ENCODE measurements around the gene SFXN5. TPM values are rescaled to one million over a fixed set of nuclear protein-coding genes. Genes with fewer than 3 reads are reported as not detected.

SFXN5 gene
- total RNA-seq, 2 donors from 2014 or later, result 27.3 to 32.4 TPM

DNA sequence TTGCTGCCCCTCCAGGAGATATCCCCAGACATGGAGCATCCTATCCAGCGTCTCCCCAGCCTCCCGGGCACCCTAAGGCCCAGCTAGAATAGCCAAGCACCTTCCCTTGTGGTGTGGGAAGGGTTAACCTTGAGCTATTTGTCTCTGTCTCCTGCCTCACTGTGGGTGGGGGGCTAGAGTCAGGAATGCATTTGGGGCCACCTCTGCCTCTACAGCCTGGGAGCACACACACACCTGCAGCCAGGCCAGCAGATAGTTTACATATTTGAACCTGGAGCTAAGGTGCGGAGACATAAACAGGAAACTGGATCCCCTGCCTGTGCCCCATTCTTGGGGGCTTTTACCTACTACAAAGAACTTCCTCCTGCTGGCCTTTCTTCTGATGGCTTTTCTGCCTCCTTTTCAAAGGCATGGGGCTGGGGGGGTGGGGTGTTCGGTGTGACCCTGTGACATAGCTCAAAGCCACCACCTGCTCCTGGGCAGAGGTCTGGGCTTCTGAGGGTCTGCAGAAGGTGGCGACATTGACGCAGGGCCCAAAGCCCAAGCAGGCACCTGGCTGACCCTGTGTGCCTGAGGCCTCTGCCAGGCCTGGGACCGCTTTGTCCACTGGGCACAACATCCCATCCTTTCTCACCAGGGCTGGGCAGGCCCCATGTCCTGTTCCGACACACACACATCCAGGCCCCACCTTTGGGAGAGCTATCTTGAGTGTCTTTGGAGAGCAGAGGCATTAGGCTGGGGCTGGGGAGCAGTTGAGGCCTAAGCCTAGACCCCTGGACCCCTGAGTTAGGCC lies 120.0 kb downstream of the SFXN5 start:
- DNase-seq (ENCODE audit: low spot score) (no peak), ATAC-seq (no peak)
- Mint-ChIP-seq H3K27me3 (no peaks in the 10 kb centered on the region), H3K27ac (no peak overlapping the region), H3K36me3 (no peaks in the 10 kb centered on the region), H3K4me1 (ENCODE audit: low read depth in 2 of 2) (peaks cover 18 to 24% of the 10 kb centered on the region in 2 donors), H3K4me3 (no peak overlapping the region), H3K9me3 (no peaks in the 10 kb centered on the region)

DNA sequence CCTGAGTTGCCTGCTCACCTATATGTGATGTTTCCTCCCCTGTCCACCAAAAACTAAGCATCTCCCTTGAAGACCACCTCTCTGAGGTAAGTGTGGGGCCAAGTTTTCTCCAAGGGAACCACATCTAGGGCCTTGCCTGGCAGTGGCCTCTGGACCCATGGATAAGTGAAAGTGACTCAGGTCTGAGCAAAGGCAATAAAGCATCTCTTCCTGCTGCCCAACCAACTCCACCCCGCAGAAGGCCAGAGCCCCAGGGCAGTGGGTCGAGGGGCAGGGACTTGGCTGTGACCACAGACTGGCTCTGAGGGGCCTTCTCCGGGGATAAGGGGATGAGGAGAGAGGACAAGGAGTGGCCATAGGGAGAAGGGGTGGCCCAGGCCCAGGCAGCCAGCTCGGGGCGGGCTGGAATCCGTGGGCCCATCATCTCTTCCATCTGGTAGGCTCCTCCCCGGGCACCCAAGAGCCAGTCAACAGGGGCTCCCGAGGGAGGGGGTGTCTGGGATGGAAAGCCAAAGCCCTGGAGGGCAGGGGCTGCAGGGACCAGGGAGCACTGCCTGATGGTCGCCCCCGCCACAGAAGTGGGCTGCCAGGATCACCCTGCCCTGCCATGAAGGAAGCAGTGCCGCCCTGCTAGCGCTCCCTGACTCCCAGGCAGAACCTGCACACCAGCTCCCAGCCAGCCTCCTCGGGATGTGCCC lies 120.8 kb downstream of the SFXN5 start:
- ATAC-seq (no peak), DNase-seq (ENCODE audit: low spot score) (no peak)
- Mint-ChIP-seq H3K36me3 (no peaks in the 10 kb centered on the region), H3K9me3 (no peaks in the 10 kb centered on the region), H3K27me3 (no peaks in the 10 kb centered on the region), H3K4me1 (ENCODE audit: low read depth in 2 of 2) (peaks cover 18 to 24% of the 10 kb centered on the region in 2 donors), H3K27ac (no peak overlapping the region), H3K4me3 (no peak overlapping the region)

DNA sequence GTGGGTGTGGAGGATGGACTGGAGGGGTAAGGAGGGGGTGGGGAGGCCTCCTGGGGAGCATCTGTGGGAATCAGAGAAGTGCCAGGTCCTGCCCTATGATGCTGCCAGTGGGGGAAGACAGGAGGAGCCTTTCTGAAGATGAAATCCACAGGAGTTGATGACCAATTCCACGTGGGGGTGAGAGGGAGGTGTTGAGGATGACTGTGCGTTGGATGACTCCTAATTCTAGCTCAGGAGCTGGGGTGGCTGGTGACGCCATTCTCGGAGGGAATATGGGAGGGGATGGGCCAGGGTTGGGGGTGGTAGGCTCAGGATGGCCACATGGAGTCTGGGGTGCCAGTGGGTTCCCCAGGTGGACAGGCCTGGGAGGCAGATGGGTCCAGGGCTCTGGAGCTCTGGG lies 121.9 kb downstream of the SFXN5 start:
- no peak overlapping the region for H3K27ac Mint-ChIP-seq
- no peak for ATAC-seq
- DNase-seq (ENCODE audit: low spot score), result no peak
- H3K27me3 Mint-ChIP-seq, result no peaks in the 10 kb centered on the region
- H3K4me1 Mint-ChIP-seq (ENCODE audit: low read depth in 2 of 2), result peaks cover 13 to 18% of the 10 kb centered on the region in 2 donors
- H3K4me3 Mint-ChIP-seq, result no peak overlapping the region
- no peaks in the 10 kb centered on the region for H3K9me3 Mint-ChIP-seq
- H3K36me3 Mint-ChIP-seq, result no peaks in the 10 kb centered on the region

DNA sequence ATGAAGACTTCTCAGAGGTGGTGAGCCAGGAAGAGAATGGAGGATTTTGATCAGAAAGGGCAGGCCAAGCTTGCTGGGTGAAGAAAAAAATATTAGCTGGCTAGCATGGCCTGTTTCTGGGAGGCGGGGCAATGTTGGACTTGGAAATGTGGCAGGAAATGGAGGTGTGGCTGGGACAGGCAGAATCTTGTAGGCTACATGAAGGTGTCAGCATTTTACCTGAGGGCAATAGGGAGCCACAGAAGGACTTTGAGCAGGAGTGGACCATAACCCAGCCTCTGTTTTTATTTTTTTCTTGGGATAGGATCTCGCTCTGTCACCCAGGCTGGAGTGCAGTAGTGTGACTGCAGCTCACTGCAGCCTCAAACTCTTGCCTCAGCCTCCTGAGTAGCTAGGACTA lies 122.5 kb downstream of the SFXN5 start:
- H3K9me3 Mint-ChIP-seq, result no peaks in the 10 kb centered on the region
- no peaks in the 10 kb centered on the region for H3K27me3 Mint-ChIP-seq
- no peak overlapping the region for H3K4me3 Mint-ChIP-seq
- DNase-seq (ENCODE audit: low spot score) (no peak), ATAC-seq (no peak)
- no peak overlapping the region for H3K27ac Mint-ChIP-seq
- peaks cover 12% of the 10 kb centered on the region in 2 donors for H3K4me1 Mint-ChIP-seq (ENCODE audit: low read depth in 2 of 2)
- H3K36me3 Mint-ChIP-seq, result no peaks in the 10 kb centered on the region

DNA sequence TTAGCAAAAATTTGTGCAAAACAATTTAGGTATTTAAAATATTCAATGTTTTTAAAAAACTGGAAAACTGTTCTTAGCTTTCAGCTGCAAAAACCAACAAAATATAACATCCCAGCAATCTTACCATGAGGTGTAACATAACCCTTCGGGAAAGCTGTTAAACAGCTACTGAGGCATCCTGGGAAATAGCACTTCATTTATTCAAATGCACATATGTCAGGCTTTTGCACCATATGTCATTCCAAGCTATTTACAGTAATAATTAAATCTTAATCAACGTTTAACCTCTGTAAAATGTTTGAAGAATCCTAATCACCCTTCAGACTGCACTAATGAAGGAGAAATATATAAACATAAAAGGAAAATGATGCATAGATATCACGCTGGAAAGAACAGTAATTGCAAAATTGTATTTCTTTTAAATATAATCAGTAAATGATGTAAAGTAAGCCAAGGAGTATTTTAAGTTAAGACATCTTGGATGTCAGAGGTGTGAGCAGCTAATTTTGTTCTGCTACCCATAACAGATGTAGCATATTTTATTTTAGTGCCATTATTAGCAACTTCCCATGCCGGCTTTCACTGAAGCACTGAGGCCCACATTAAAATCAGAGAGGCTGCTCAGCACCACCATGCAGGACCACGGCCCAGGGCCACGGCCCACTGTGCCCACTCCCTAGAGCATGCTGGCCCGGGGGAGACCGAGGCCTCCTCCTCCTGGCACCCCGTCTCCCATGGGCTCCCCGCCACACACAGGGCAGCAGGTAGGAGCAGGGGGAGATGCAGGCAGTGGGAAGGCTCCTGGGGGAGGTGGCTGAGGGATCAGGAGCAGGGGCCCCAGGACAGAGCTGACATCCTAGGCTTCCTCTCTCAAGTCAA lies 123.3 kb downstream of the SFXN5 start:
- H3K27ac Mint-ChIP-seq, result no peak overlapping the region
- H3K4me1 Mint-ChIP-seq (ENCODE audit: low read depth in 2 of 2), result peaks cover 3 to 4% of the 10 kb centered on the region in 2 donors
- H3K4me3 Mint-ChIP-seq, result no peak overlapping the region
- no peaks in the 10 kb centered on the region for H3K36me3 Mint-ChIP-seq
- H3K9me3 Mint-ChIP-seq, result no peaks in the 10 kb centered on the region
- no peak for ATAC-seq
- no peak for DNase-seq (ENCODE audit: low spot score)
- no peaks in the 10 kb centered on the region for H3K27me3 Mint-ChIP-seq

DNA sequence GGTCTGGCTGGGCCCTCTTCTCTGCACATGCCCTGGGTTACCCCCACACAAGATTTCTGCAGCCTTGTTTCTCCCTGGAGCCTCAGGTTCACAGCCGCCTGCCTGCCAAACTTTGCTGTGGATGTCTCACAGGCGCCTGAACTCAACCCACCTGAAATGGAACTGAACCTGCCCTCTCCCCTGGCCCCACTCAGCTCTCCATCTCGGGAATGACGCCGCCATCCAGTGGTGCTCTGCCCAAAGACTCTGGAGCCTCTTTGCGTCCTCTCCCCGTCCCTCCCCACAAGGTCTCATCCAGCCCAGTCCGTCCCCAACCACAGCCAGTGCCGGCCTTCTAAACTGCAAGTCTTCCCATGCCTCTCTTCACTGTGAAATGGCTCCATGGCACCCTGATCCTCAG lies 125.0 kb downstream of the SFXN5 start:
- DNase-seq (ENCODE audit: low spot score) (no peak), ATAC-seq (no peak)
- Mint-ChIP-seq H3K27ac (no peak overlapping the region), H3K4me3 (no peak overlapping the region), H3K36me3 (no peaks in the 10 kb centered on the region), H3K4me1 (ENCODE audit: low read depth in 2 of 2) (peaks cover 0 to 2% of the 10 kb centered on the region in 2 donors), H3K9me3 (no peaks in the 10 kb centered on the region), H3K27me3 (no peaks in the 10 kb centered on the region)

DNA sequence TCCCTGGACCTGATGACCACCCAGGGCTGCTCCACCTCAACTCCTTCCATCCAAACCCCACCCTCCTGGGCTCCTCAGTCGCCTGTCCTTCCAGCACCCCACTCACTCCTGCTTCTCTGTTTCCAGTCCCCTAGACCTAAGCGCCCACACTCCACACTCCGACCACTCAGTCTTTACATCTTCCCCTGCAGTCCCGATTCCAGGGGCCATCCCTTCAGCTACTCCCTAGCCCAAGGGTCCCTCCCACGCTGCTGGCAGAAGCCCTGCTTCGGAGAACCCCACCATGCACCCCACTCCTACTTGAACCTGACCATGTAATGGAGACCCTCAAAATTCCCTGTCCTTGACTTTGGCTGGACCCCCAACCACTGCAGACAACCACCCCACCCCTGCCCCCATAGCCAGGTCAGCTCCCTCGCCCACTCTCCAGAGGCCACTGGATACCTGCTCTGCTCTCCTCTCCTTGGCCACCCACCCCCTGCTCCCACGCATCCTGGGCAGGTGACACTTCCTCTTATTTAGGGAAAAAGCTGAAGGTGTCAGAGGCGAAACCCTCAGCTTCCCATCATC lies 126.0 kb downstream of the SFXN5 start:
- ATAC-seq (no peak), DNase-seq (ENCODE audit: low spot score) (no peak)
- H3K27ac Mint-ChIP-seq, result no peak overlapping the region
- no peaks in the 10 kb centered on the region for H3K9me3 Mint-ChIP-seq
- no peaks in the 10 kb centered on the region for H3K27me3 Mint-ChIP-seq
- no peaks in the 10 kb centered on the region for H3K36me3 Mint-ChIP-seq
- H3K4me1 Mint-ChIP-seq (ENCODE audit: low read depth in 2 of 2), result peaks cover 0 to 2% of the 10 kb centered on the region in 2 donors
- no peak overlapping the region for H3K4me3 Mint-ChIP-seq

DNA sequence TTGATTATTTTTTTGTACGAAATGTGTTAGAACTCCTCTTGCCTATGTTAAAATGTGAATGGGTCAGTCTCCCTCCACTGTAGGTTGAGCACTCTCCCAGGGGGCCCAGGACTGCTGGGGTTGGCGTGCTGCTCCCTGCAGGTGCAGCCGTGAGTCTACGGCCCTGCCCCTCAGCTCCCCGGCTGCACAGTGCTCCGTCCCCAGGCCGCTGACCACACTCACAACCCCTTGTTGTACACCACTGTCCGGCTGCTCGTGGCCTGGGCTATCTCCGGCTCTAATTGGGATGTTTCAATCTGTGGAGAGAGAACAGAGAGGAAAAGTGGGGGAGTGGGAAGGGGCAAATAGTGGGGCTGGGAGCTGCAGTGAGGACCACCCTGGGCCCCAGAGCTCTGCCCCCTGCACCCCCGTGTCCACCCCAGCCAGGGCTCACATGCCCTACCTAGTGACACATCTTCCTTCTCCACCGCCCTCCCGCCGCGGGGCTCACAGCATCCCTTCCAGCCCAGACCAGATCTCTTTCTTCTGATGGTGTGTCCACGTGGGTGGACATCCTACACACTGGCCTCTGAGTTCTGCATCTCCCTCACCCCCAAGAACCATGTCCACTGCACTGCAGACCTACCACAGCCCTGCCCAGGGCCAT lies 126.6 kb downstream of the SFXN5 start:
- no peaks in the 10 kb centered on the region for H3K9me3 Mint-ChIP-seq
- ATAC-seq, result no peak
- H3K27me3 Mint-ChIP-seq, result no peaks in the 10 kb centered on the region
- no peak overlapping the region for H3K27ac Mint-ChIP-seq
- H3K4me1 Mint-ChIP-seq (ENCODE audit: low read depth in 2 of 2), result peaks cover 0 to 2% of the 10 kb centered on the region in 2 donors
- no peaks in the 10 kb centered on the region for H3K36me3 Mint-ChIP-seq
- no peak overlapping the region for H3K4me3 Mint-ChIP-seq
- no peak for DNase-seq (ENCODE audit: low spot score)

DNA sequence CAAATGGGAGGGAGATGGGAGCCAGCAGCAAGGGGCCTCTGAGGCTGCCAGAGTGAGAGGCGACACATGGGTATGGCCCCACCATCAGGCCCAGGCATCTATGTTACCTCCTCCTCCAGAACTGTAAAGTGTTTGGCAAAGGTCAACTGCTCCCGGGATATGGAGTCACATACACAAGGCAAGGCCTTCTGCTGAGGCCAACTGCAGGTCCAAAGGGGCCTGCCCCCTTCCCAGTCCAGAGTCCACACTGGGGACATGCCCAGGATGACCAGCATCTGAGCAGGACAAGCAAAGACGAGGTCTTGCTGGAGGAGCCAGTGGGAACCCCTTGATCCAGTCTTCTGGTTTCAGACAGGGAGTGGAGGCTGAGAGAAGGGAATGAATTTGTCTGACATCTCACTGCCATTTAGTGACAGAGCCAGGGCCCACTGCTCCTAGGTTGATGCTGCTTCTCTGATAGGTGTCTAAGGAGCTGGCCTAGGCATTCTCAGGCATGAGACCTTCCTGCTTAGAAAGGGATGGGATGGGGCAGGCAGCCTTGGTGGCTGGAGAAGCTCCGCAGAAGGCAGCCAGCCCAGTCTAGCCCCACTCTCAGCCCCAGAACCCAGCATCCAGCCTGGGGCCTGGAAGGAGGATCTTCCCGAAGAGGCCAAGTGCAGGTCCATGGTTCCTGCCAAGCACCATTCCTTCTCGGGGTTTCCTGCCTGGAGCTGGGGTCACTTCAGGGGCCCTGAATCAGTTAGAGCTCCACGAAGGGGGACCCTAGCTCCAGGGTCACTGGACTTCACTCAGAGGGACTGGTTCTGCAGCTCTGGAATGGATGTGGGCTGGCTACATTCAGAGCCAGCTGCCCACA lies 127.7 kb downstream of the SFXN5 start:
- ATAC-seq (no peak), DNase-seq (ENCODE audit: low spot score) (no peak)
- Mint-ChIP-seq H3K4me3 (no peak overlapping the region), H3K27ac (no peak overlapping the region), H3K27me3 (no peaks in the 10 kb centered on the region), H3K36me3 (no peaks in the 10 kb centered on the region), H3K9me3 (no peaks in the 10 kb centered on the region), H3K4me1 (ENCODE audit: low read depth in 2 of 2) (no peaks in the 10 kb centered on the region)

DNA sequence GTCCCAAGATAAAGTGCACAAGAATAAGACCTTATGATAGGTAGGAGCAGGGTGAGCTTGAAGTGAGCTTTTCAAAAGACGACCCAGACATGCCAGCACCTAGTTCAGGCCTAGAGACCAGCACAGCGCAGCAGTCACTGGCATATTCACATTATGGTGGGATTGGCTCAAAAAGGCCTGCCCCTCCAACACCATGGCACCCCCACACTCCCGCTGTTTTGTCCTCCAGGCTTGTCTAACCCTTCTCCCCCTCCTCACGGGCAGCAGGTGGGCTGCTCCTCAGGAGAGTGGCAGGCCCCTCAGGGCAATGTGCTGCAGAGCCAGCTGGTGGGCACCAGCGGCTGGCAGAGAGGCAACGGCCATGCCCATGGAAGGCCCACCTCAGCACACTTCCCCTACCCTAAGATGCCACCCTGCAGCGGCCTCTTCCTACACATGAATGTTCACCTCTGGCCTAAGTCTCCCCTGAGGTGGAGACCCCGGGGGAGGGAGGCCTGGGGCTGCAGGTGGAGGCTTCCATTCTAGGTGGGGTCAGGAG lies 128.6 kb downstream of the SFXN5 start:
- ATAC-seq, result no peak
- H3K27ac Mint-ChIP-seq, result no peak overlapping the region
- H3K27me3 Mint-ChIP-seq, result no peaks in the 10 kb centered on the region
- no peak overlapping the region for H3K4me3 Mint-ChIP-seq
- no peaks in the 10 kb centered on the region for H3K36me3 Mint-ChIP-seq
- H3K4me1 Mint-ChIP-seq (ENCODE audit: low read depth in 2 of 2), result no peaks in the 10 kb centered on the region
- no peak for DNase-seq (ENCODE audit: low spot score)
- no peaks in the 10 kb centered on the region for H3K9me3 Mint-ChIP-seq

DNA sequence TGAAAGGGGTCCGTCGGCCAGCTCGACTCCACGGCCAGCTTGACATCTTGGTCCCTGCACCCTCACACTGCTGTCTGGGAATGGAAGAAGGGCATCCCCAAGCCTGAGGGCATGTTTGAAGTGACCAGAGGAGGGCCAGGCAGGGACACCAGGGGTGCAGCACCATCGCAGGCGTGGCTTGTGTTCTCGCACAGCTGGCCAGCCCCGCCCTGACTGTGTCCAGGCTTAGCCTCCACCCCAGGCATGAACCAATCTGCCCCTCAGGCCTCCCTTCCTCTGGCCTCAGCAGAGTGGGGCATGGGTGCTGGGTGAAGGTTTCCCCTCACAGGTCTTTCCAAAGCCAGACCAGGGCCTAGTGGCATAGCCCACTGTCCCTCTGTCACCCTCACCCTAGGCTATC lies 129.2 kb downstream of the SFXN5 start:
- DNase-seq (ENCODE audit: low spot score), result no peak
- H3K4me1 Mint-ChIP-seq (ENCODE audit: low read depth in 2 of 2), result no peaks in the 10 kb centered on the region
- no peaks in the 10 kb centered on the region for H3K36me3 Mint-ChIP-seq
- H3K27ac Mint-ChIP-seq, result no peak overlapping the region
- H3K9me3 Mint-ChIP-seq, result no peaks in the 10 kb centered on the region
- no peak for ATAC-seq
- H3K4me3 Mint-ChIP-seq, result no peak overlapping the region
- no peaks in the 10 kb centered on the region for H3K27me3 Mint-ChIP-seq

DNA sequence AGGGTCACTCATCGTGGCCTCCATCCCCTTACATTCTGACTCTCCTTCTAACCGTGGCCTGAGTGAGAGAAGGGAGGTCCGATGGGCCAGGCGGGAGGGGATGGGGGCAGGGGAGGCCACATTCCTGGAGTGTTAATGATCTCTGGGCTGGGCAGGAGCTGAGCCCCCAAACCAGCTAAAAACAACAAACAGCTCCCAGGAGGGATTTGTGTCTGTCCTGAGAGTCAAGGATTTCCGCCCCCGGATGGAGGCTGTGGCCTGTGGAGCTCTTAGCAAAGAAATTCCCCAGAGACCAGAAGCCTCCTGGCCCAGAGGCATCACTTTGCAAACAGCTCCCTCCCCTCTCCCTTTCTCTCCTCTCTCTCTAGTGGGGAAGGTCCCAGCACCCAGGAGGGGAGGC lies 130.7 kb downstream of the SFXN5 start:
- DNase-seq (ENCODE audit: low spot score) (no peak), ATAC-seq (no peak)
- H3K9me3 Mint-ChIP-seq, result no peaks in the 10 kb centered on the region
- no peaks in the 10 kb centered on the region for H3K27me3 Mint-ChIP-seq
- H3K36me3 Mint-ChIP-seq, result no peaks in the 10 kb centered on the region
- peaks cover 0 to 3% of the 10 kb centered on the region in 2 donors for H3K4me1 Mint-ChIP-seq (ENCODE audit: low read depth in 2 of 2)
- H3K4me3 Mint-ChIP-seq, result no peak overlapping the region
- no peak overlapping the region for H3K27ac Mint-ChIP-seq
